ENCODE data around the gene BTG3. TPM values are rescaled to one million over a fixed set of nuclear protein-coding genes. Genes with fewer than 3 reads are reported as not detected.

The BTG3 gene, protein sequence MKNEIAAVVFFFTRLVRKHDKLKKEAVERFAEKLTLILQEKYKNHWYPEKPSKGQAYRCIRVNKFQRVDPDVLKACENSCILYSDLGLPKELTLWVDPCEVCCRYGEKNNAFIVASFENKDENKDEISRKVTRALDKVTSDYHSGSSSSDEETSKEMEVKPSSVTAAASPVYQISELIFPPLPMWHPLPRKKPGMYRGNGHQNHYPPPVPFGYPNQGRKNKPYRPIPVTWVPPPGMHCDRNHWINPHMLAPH
- 6.7 TPM for total RNA-seq
- long read RNA-seq, transcript BTG3-202 (5 exons, 1,456 nt) = major isoform, 13 of 16 reads
- long read RNA-seq, partial matches to known transcripts = 1 of 16 reads
- long read RNA-seq, other reads (novel, unspliced or antisense) = 2 of 16 reads

DNA sequence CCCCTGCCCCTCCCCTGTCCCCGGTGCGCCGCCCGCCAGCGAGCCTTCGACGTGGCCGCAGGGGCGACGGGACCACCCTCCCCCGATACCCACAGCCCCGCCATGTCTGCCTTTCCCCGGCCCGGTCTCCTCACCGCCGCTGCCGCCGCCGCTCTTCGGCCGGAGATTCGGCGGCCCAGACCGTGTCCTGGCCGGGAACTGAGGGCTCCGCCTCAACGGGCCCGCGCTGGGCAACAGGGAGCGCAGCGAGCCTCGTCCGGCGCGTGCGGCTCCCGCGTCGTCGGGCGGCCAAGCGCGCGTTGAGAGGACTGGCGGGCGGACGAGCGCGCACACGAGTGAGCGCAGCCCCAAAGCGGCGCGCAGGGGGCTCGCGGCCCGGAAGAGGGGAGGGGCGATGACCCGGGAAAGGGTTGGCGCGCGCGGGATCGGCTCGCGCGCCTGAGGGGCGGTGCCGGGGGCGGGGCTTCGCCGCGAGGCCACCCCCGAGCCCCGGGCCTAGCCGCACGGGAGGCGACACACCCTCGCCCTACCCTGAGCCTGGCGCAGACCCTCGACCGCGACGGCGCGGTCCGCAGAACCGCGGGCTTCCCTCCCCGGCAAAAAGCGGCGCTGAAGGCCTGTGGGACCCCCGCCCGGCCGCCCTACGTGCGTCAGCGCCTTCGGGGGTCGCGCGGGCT, at the start of gene BTG3:
Gene BTG3 (minus strand): TSS at position 337 of the 677 bp plus-strand sequence. CDS start 3,757 bp downstream, outside the sequence.
- DNase-seq (ENCODE audit: low spot score) = peak; percentile 86
- intact Hi-C loops (cut with DNase I) = loop anchor here (10.0 kb wide), 1 partner anchor 202 kb away; the partner anchor contains the start of gene C21orf91

GRCh38 chr21:17660862-17661261, 48.2 kb upstream of the BTG3 start:
- no peak for DNase-seq (ENCODE audit: low spot score)
- intact Hi-C loops (cut with DNase I) = no loop called here

- no peak for DNase-seq (ENCODE audit: low spot score)
Observed at GRCh38 chr21:17660452-17660851, 47.8 kb upstream of the BTG3 start.

GRCh38 chr21:17658931-17659330, 46.2 kb upstream of the BTG3 start:
- intact Hi-C loops (cut with DNase I) = no loop called here

More at GRCh38 chr21:17660452-17660851, 47.8 kb upstream of the BTG3 start:
- intact Hi-C loops (cut with DNase I) = no loop called here

GRCh38 chr21:17651526-17651925, 38.8 kb upstream of the BTG3 start:
- DNase-seq (ENCODE audit: low spot score) = no peak
- intact Hi-C loops (cut with DNase I) = no loop called here

More at GRCh38 chr21:17658931-17659330, 46.2 kb upstream of the BTG3 start:
- DNase-seq (ENCODE audit: low spot score) = no peak

- intact Hi-C loops (cut with DNase I) = no loop called here
- DNase-seq (ENCODE audit: low spot score) = no peak
Observed at GRCh38 chr21:17650292-17650691, 37.6 kb upstream of the BTG3 start.

- intact Hi-C loops (cut with DNase I) = no loop called here
Observed at GRCh38 chr21:17646790-17647189, 34.1 kb upstream of the BTG3 start.

GRCh38 chr21:17644186-17644585, 31.5 kb upstream of the BTG3 start:
- intact Hi-C loops (cut with DNase I) = no loop called here
- DNase-seq (ENCODE audit: low spot score) = no peak

More at GRCh38 chr21:17646790-17647189, 34.1 kb upstream of the BTG3 start:
- DNase-seq (ENCODE audit: low spot score) = no peak

DNA sequence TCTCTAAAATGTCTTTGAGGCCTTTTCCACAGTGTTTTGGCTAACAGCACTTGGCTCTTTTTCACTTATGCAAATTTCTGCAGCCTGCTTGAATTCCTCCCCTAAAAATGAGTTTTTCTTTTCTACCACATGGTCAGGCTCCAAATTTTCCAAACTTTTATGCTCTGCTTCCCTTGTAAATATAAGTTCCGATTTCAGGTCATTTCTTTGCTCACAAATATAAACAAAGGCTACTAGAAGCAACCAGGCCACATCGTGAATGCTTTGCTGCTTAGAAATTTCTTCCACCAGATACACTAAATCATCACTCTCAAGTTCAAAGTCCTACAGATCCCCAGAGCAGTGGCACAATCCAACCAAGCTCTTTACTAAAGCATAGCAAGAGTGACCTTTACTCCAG, 28.1 kb upstream of the BTG3 start:
- intact Hi-C loops (cut with DNase I) = no loop called here
- DNase-seq (ENCODE audit: low spot score) = no peak

- intact Hi-C loops (cut with DNase I) = no loop called here
- DNase-seq (ENCODE audit: low spot score) = no peak
Observed at GRCh38 chr21:17636711-17637110, 24.0 kb upstream of the BTG3 start.

DNA sequence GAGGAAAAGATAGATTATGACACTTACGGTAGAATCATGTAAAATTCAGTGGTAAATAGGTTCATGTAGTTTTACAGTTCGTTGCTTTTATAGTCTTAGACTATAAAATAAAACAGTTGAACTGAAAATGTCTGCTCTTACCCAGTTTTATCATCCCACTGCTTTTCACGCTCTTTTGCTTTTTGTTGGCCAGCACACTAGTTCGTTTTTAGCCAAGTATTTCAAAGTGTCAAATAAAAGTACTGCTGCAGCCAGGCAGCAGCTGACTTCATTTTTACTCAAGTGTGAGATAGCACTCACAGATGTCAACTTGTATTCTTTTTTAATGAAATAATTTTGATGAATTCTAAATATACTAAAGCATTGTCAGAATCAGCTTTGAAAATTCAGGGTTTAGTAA, 18.5 kb upstream of the BTG3 start:
- DNase-seq (ENCODE audit: low spot score) = no peak
- intact Hi-C loops (cut with DNase I) = no loop called here

- intact Hi-C loops (cut with DNase I) = no loop called here
- DNase-seq (ENCODE audit: low spot score) = no peak
Observed at GRCh38 chr21:17622018-17622417, 9.3 kb upstream of the BTG3 start.

- no peak for DNase-seq (ENCODE audit: low spot score)
- intact Hi-C loops (cut with DNase I) = loop anchor here (10.0 kb wide), 1 partner anchor 198 kb away; the partner anchor contains the start of gene C21orf91
Observed at GRCh38 chr21:17616831-17617230, 4.1 kb upstream of the BTG3 start.

- no peak for DNase-seq (ENCODE audit: low spot score)
- intact Hi-C loops (cut with DNase I) = loop anchor here (10.0 kb wide), 1 partner anchor 202 kb away; the partner anchor contains the start of gene C21orf91
Observed at GRCh38 chr21:17613242-17613676, 558 bp upstream of the BTG3 start.

GRCh38 chr21:17612023-17612564, 607 bp downstream of the BTG3 start:
- DNase-seq (ENCODE audit: low spot score) = peak; percentile 76
- intact Hi-C loops (cut with DNase I) = loop anchor here (10.0 kb wide), 1 partner anchor 203 kb away; the partner anchor contains the start of gene C21orf91

- intact Hi-C loops (cut with DNase I) = loop anchor here (10.0 kb wide), 1 partner anchor 203 kb away; the partner anchor contains the start of gene C21orf91
- DNase-seq (ENCODE audit: low spot score) = peak; percentile 86
Observed at GRCh38 chr21:17611414-17612022, 1.2 kb downstream of the BTG3 start.

DNA sequence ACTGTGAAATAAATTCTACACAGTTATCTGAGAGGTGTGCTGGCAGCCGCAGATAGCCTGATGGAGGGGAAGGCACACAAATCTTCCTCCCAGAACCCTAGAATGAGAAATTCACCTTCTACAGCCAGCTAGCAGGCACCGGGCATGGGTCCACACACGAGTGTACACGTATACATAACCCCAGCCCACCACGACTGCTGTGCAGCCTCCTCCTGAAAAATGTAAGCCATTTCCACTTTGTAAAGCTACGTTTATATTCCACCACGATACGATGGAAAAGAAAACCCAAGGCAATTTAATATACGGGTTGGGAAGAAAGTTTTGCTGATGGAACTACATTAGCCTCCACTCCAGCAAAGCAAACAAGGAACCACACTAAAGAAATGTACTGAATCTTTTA, 1.8 kb downstream of the BTG3 start:
- no peak for DNase-seq (ENCODE audit: low spot score)
- intact Hi-C loops (cut with DNase I) = loop anchor here (10.0 kb wide), 1 partner anchor 204 kb away; the partner anchor contains the start of gene C21orf91

DNA sequence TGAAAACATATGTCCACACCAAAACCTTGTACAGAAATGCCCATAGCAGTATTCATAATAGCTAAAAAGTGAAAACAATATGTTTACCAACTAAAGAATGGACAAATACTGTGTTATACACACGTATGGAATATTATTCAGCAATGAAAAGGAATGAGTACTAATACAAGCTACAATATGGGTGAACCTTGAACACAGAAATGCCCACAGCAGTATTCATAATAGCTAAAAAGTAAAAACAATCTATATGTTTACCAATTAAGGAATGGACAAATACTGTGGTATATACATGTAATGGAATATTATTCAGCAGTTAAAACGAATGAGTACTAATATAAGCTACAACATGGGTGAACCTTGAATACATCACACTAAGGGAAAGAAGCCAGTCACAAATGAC, 3.0 kb downstream of the BTG3 start:
- no peak for DNase-seq (ENCODE audit: low spot score)
- intact Hi-C loops (cut with DNase I) = loop anchor here (10.0 kb wide), 1 partner anchor 205 kb away; the partner anchor contains the start of gene C21orf91

DNA sequence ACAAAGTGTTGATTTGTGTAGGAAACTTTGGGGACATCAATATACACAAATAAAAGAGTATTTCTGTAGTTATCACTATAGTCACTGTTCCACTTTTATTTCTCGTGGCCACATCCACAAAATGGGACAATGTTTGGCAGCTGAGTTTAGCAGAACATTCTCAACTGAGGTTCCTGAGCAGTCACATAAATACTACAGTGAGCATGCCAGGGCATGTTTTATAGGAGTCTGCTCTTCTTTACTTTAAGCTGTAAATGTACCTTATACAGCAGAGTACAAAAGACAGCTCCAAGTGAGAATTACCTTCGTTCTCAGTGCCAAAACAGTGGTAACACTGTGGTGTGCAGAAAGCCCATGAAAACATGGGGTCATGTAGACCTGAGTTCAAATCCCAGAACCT, 5.0 kb downstream of the BTG3 start:
- intact Hi-C loops (cut with DNase I) = no loop called here

GRCh38 chr21:17602874-17603273, 9.8 kb downstream of the BTG3 start:
- no peak for DNase-seq (ENCODE audit: low spot score)
- intact Hi-C loops (cut with DNase I) = no loop called here

More for the DNA sequence above, 5.0 kb downstream of the BTG3 start:
- no peak for DNase-seq (ENCODE audit: low spot score)

Measured in cardiac septum (tissue), 1 donor.